HUDEP-2 (cell line): ENCODE results near the gene NPEPPS.

ENCODE experiments used
- DNase-seq, 76 experiments: peaks; one replicate each; lab custom pipeline; 2025; ENCODE audit not compliant: unreplicated experiment in 76 of 76; lab: John Stamatoyannopoulos, UW

Gene NPEPPS

GRCh38 chr17:47653442-47653841 lies 122.5 kb downstream of the NPEPPS start:
- DNase-seq, result no peak

GRCh38 chr17:47654991-47655390 lies 124.1 kb downstream of the NPEPPS start:
- no peak for DNase-seq

GRCh38 chr17:47660064-47660492 lies 129.2 kb downstream of the NPEPPS start:
- DNase-seq, result no peak

GRCh38 chr17:47663912-47664623 lies 133.2 kb downstream of the NPEPPS start:
- DNase-seq, result peak in 46 of 76 experiments; percentile 3 to 72 (median 28)

- no peak for DNase-seq
Measured at GRCh38 chr17:47664624-47664941, 133.7 kb downstream of the NPEPPS start.

GRCh38 chr17:47665655-47666054 lies 134.7 kb downstream of the NPEPPS start:
- DNase-seq, result no peak

- no peak for DNase-seq
Measured at GRCh38 chr17:47669081-47669480, 138.2 kb downstream of the NPEPPS start.

GRCh38 chr17:47670064-47670463 lies 139.2 kb downstream of the NPEPPS start:
- no peak for DNase-seq
